Left cardiac atrium (tissue), 4 donors: ENCODE data around the gene IHH. TPM values are rescaled to one million over a fixed set of nuclear protein-coding genes. Genes with fewer than 3 reads are reported as not detected.
A peak's percentile ranks its signal among the peaks of the same experiment; 100 is the strongest.

Source experiments
- ATAC-seq, 2 donors: fragments of 200-7000 bp; cut with Tn5 transposase; one replicate each; pipeline ENCODE4 v1.9.1; 2020; ENCODE audit warnings: mild to moderate bottlenecking in 2 of 2, moderate library complexity in 2 of 2
- DNase-seq: peaks from one replicate; pipeline ENCODE4 v3.0.0-alpha.2; 2020
- intact Hi-C, 2 donors: fragments of 100-400 bp; cut with DNase I; formaldehyde crosslinking; loops; one replicate each; pipeline versions ENCODE4 v1.14.1 to v1.15.1; 2022 to 2023
- total RNA-seq, 2 donors: library from RNA; stranded (reverse); fragmentation: NEBNext Ultra II Directional; extraction: Animal tissue kit (Norgen Biotek cat#: 25700); gene quantifications; one replicate each; pipeline ENCODE4 v1.2.1, GENCODE V29; 2021
- donor health status: DM: no; HTN: yes; CAD: no.
- donor health status: DM: no; HTN: yes; CAD: no; lungs with severe emphysema.
- donor health status: DM: yes; HTN: yes; CAD: no.
- donor health status: Dilated cardiomyopathy.

IHH gene
- total RNA-seq, 2 donors from 2014 or later, result not detected

GRCh38 chr2:219078951-219079350, 18.2 kb upstream of the IHH start:
- intact Hi-C loops, result no loop called here
- ATAC-seq, result no peak
- no peak for DNase-seq

- DNase-seq, result no peak
- intact Hi-C loops, result no loop called here
- ATAC-seq, result no peak
Measured at GRCh38 chr2:219078126-219078525, 17.4 kb upstream of the IHH start.

GRCh38 chr2:219076253-219076652, 15.5 kb upstream of the IHH start:
- DNase-seq, result no peak
- ATAC-seq, result no peak
- intact Hi-C loops, result no loop called here

GRCh38 chr2:219073413-219074129, 12.8 kb upstream of the IHH start:
- no peak for DNase-seq
- ATAC-seq, result peak in 1 of 2 donors; percentile 14
- intact Hi-C loops, result loop anchor here (5.0 kb wide), 1 partner anchor 44 kb away; no protein-coding TSS in a partner anchor

- intact Hi-C loops, result loop anchor here (5.0 kb wide), 1 partner anchor 45 kb away; no protein-coding TSS in a partner anchor
- ATAC-seq, result no peak
Measured at GRCh38 chr2:219072741-219073250, 12.1 kb upstream of the IHH start.

GRCh38 chr2:219071131-219071816, 10.6 kb upstream of the IHH start:
- intact Hi-C loops, result loop anchor here (5.0 kb wide), 1 partner anchor 46 kb away; no protein-coding TSS in a partner anchor
- ATAC-seq (no peak), DNase-seq (no peak)

More at GRCh38 chr2:219072741-219073250, 12.1 kb upstream of the IHH start:
- DNase-seq, result no peak

- no peak for DNase-seq
- intact Hi-C loops, result no loop called here
Measured at GRCh38 chr2:219065484-219065883, 4.8 kb upstream of the IHH start.

GRCh38 chr2:219062081-219062480, 1.4 kb upstream of the IHH start:
- intact Hi-C loops, result no loop called here
- no peak for ATAC-seq
- no peak for DNase-seq

More at GRCh38 chr2:219065484-219065883, 4.8 kb upstream of the IHH start:
- ATAC-seq, result no peak

- ATAC-seq (no peak), DNase-seq (no peak)
- intact Hi-C loops, result loop anchor here (1.0 to 10.0 kb wide), 4 partner anchors 59 to 245 kb away; partner anchors contain the start of gene PTPRN (in 2 of the 2)
Measured at GRCh38 chr2:219059725-219060682, 717 bp downstream of the IHH start.

GRCh38 chr2:219059375-219059724, 1.4 kb downstream of the IHH start:
- DNase-seq, result no peak
- ATAC-seq, result no peak
- intact Hi-C loops, result loop anchor here (1.0 to 10.0 kb wide), 4 partner anchors 60 to 245 kb away; partner anchors contain the start of gene PTPRN (in 2 of the 2)

- ATAC-seq, result peak; percentile 72 to 77
- intact Hi-C loops, result loop anchor here (1.0 to 10.0 kb wide), 4 partner anchors 61 to 246 kb away; partner anchors contain the start of gene PTPRN (in 2 of the 2)
- peak; percentile 58 for DNase-seq
Measured at GRCh38 chr2:219058541-219059374, 2.0 kb downstream of the IHH start.

GRCh38 chr2:219057709-219058540, 2.8 kb downstream of the IHH start:
- ATAC-seq (peak; percentile 91 to 93), DNase-seq (peak; percentile 76)
- intact Hi-C loops, result loop anchor here (5.0 to 10.0 kb wide), 3 partner anchors 64 to 247 kb away; partner anchors contain the start of gene PTPRN (in 2 of the 2)

GRCh38 chr2:219056896-219057708, 3.6 kb downstream of the IHH start:
- no peak for DNase-seq
- no peak for ATAC-seq
- intact Hi-C loops, result loop anchor here (5.0 to 10.0 kb wide), 3 partner anchors 65 to 248 kb away; partner anchors contain the start of gene PTPRN (in 2 of the 2)

GRCh38 chr2:219056176-219056895, 4.4 kb downstream of the IHH start:
- no peak for ATAC-seq
- no peak for DNase-seq
- intact Hi-C loops, result loop anchor here (5.0 to 10.0 kb wide), 3 partner anchors 66 to 248 kb away; partner anchors contain the start of gene PTPRN (in 2 of the 2)
